Tibial nerve (tissue), 4 donors: ENCODE results near the gene ARHGEF9. TPM values are rescaled to one million over a fixed set of nuclear protein-coding genes. Genes with fewer than 3 reads are reported as not detected.

Experiments used
- DNase-seq, 2 donors: peaks; one replicate each; pipeline ENCODE4 v3.0.0-alpha.2; 2019; ENCODE audit warnings: low spot score in 2 of 2
- H3K27ac ChIP-seq, 4 donors: fragments of 200-600 bp; sonication (generic) in 3 of 4; one replicate each; pipeline ENCODE4 v1.5.1; 2017 to 2019; ENCODE audit warnings: mild to moderate bottlenecking in 1 of 4
- H3K27me3 ChIP-seq, 2 donors: fragments of 200-600 bp; sonication (generic) in 1 of 2; one replicate each; pipeline versions ENCODE4 v1.5.1 to v1.6.0; 2017 to 2019
- H3K36me3 ChIP-seq, 3 donors: fragments of 200-600 bp; sonication (generic); one replicate each; pipeline ENCODE4 v1.5.1; 2018 to 2019
- H3K4me1 ChIP-seq, 4 donors: fragments of 200-600 bp; sonication (generic) in 3 of 4; one replicate each; pipeline ENCODE4 v1.5.1; 2017 to 2019
- H3K4me3 ChIP-seq, 4 donors: fragments of 200-600 bp; sonication (generic) in 3 of 4; one replicate each; pipeline ENCODE4 v1.5.1; 2017 to 2019; ENCODE audit warnings: mild to moderate bottlenecking in 1 of 4, moderate library complexity in 1 of 4
- H3K9me3 ChIP-seq, 4 donors: fragments of 200-600 bp; sonication (generic) in 3 of 4; one replicate each; pipeline ENCODE4 v1.5.1; 2017 to 2019
- EP300 ChIP-seq, 2 donors: sonication (generic); formaldehyde crosslinking; IDR thresholded peaks; one replicate each; pipeline ENCODE4 v1.6.1; 2017; ENCODE audit warnings: antibody characterized with exemption in 2 of 2, mild to moderate bottlenecking in 1 of 2
- POLR2A ChIP-seq, 2 donors: fragments of 450-650 bp; IDR thresholded peaks; one replicate each; pipeline ENCODE4 v1.6.1; 2017; ENCODE audit warnings: antibody characterized with exemption in 2 of 2, mild to moderate bottlenecking in 2 of 2, moderate library complexity in 2 of 2
- WGBS, 2 donors: methylation state at CpG; one replicate each; pipeline ENCODE4 v1.1.5; 2018; 5-methylcytosine and 5-hydroxymethylcytosine counted together
- total RNA-seq, 4 donors: library from RNA; depleted of rRNA; stranded (reverse); fragments of >200 nt; gene quantifications; one replicate each; pipeline ENCODE4 v1.1.0, GENCODE V29; 2016
- TF ChIP-seq, protein P1 (sequence below), 5 experiments: fragments of 200-600 bp in 3 of 5; fragments of 450-650 bp in 2 of 5; sonication (generic) in 3 of 5; IDR thresholded peaks; one replicate each; pipeline ENCODE4 v1.5.1; 2016 to 2019; ENCODE audit warnings: antibody characterized with exemption in 5 of 5, mild to moderate bottlenecking in 3 of 5, moderate library complexity in 2 of 5

Gene ARHGEF9
- total RNA-seq, 4 donors from 2014 or later, result 19.5 to 32.7 (median 25.9) TPM

- no peak for TF ChIP-seq EP300 (IDR thresholded peaks at IDR 0.05)
- no peak for TF ChIP-seq POLR2A (IDR thresholded peaks at IDR 0.05)
- TF ChIP-seq, protein P1, sequence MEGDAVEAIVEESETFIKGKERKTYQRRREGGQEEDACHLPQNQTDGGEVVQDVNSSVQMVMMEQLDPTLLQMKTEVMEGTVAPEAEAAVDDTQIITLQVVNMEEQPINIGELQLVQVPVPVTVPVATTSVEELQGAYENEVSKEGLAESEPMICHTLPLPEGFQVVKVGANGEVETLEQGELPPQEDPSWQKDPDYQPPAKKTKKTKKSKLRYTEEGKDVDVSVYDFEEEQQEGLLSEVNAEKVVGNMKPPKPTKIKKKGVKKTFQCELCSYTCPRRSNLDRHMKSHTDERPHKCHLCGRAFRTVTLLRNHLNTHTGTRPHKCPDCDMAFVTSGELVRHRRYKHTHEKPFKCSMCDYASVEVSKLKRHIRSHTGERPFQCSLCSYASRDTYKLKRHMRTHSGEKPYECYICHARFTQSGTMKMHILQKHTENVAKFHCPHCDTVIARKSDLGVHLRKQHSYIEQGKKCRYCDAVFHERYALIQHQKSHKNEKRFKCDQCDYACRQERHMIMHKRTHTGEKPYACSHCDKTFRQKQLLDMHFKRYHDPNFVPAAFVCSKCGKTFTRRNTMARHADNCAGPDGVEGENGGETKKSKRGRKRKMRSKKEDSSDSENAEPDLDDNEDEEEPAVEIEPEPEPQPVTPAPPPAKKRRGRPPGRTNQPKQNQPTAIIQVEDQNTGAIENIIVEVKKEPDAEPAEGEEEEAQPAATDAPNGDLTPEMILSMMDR (IDR thresholded peaks at IDR 0.05), result peak; percentile 20 to 27 (median 25)
- 10 to 13% methylated on average over 1 of the region's 1 CpG for WGBS, 2 donors
- Histone ChIP-seq H3K36me3 (peaks cover 0 to 35% (median 0%) of the 10 kb centered on the region in 3 donors), H3K4me1 (no peaks in the 10 kb centered on the region), H3K27me3 (no peaks in the 10 kb centered on the region), H3K4me3 (no peak overlapping the region), H3K27ac (no peak overlapping the region), H3K9me3 (peaks cover 0 to 7% (median 0%) of the 10 kb centered on the region in 4 donors)
- peak in 1 of 2 donors; percentile 5 for DNase-seq
Observed at GRCh38 chrX:63686878-63687714, 97.9 kb downstream of the ARHGEF9 start.

- Histone ChIP-seq H3K9me3 (no peaks in the 10 kb centered on the region), H3K4me3 (no peak overlapping the region), H3K36me3 (peaks cover 0 to 25% (median 0%) of the 10 kb centered on the region in 3 donors), H3K27ac (no peak overlapping the region), H3K4me1 (no peaks in the 10 kb centered on the region), H3K27me3 (peaks cover 0 to 5% of the 10 kb centered on the region in 2 donors)
- WGBS, 2 donors, result 79 to 96% methylated on average over 3 of the region's 3 CpGs
- TF ChIP-seq POLR2A (IDR thresholded peaks at IDR 0.05) (no peak), EP300 (IDR thresholded peaks at IDR 0.05) (no peak)
- TF ChIP-seq, protein P1 (IDR thresholded peaks at IDR 0.05), result no peak
- no peak for DNase-seq
Observed at GRCh38 chrX:63680423-63680822, 104.6 kb downstream of the ARHGEF9 start.

DNA sequence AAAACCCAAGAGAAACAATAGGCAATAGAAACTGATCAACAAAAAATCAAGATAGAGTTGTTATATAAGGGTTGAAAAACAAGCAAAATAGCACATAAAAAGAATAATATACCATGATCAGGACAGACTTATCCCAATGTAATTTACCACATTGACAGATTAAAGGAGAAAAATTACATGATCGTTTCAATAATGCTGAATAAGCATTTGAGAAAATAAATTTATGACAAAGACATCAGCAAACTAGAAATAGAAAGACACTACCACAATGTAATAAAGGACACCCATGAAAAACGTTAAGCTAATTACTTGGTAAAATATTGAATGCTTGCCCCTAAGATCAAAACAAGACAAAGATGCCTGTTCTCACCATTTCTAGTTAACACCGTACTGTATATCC lies 105.6 kb downstream of the ARHGEF9 start:
- Histone ChIP-seq H3K27ac (no peak overlapping the region), H3K27me3 (peaks cover 0 to 5% of the 10 kb centered on the region in 2 donors), H3K4me3 (no peak overlapping the region), H3K4me1 (no peaks in the 10 kb centered on the region), H3K36me3 (peaks cover 0 to 25% (median 0%) of the 10 kb centered on the region in 3 donors), H3K9me3 (no peaks in the 10 kb centered on the region)
- DNase-seq, result no peak
- WGBS, 2 donors, result 77 to 84% methylated on average over 3 of the region's 3 CpGs
- TF ChIP-seq POLR2A (IDR thresholded peaks at IDR 0.05), result no peak
- no peak for TF ChIP-seq EP300 (IDR thresholded peaks at IDR 0.05)
- TF ChIP-seq, protein P1 (IDR thresholded peaks at IDR 0.05), result no peak

DNA sequence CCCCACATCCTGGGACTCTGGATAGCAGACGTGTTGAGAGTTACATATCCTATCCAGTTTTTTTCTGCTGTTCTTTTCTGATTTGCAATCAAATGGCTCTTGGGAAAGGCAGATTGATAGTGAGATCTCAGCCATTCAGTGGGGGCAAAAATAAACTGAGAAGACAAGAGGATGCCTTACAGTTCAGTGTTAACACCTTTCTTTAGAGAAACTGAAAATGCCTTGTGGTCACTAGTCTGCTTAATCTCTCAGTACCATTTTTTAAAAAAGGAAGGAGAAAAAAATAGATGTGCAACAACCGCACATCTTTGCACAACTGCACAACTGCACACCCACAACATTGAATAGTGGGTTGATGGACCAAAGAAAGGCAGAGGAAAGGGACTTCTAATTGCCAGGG lies 109.3 kb downstream of the ARHGEF9 start:
- no peak overlapping the region for H3K27ac ChIP-seq
- TF ChIP-seq POLR2A (IDR thresholded peaks at IDR 0.05) (no peak), EP300 (IDR thresholded peaks at IDR 0.05) (no peak)
- no peak for DNase-seq
- peaks cover 0 to 8% of the 10 kb centered on the region in 2 donors for H3K27me3 ChIP-seq
- H3K4me3 ChIP-seq, result no peak overlapping the region
- peaks cover 0 to 46% (median 0%) of the 10 kb centered on the region in 3 donors for H3K36me3 ChIP-seq
- WGBS, 2 donors, result 79 to 84% methylated on average over 2 of the region's 2 CpGs
- H3K9me3 ChIP-seq, result no peaks in the 10 kb centered on the region
- H3K4me1 ChIP-seq, result no peaks in the 10 kb centered on the region

DNA sequence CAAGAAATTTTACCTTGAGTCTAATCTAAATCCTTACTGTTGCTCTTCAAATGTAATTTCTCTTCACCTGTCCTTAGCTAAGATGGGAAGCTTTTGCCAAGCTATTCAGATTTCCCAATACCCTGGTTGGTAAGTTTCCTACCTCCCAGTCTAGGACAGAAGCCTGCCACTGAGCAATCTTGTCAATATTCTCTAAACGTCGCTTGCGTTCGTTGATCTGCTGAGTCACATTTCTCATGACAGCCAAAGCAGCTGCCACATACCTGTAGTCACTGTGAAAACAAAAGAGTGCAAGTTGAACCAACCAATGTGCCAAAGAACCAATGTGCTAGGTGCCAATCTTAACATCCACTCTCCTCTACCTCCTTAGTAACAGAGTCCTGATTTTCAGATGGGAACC lies 111.1 kb downstream of the ARHGEF9 start:
- Histone ChIP-seq H3K36me3 (peaks cover 0 to 46% (median 0%) of the 10 kb centered on the region in 3 donors), H3K27me3 (peaks cover 0 to 8% of the 10 kb centered on the region in 2 donors)
- TF ChIP-seq POLR2A (IDR thresholded peaks at IDR 0.05), result no peak

DNA sequence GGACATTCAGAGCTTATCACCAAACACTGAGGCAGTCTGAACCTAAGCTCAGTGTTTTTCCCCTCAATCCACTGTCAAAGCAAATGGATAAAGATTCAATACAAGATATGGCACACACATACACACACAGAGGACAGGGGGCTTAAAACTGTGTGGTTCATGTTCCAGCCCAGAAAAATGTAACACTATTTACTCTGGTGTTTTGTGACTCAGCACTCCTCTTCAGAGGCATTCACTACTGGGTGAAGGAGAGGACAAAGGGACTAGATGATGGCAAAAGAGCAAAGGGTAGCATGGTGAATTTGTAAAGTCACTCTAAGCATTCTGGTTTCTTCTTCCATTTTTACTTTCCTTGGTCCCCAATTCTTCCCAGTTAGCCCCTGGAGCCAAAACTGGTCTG lies 120.3 kb downstream of the ARHGEF9 start:
- Histone ChIP-seq H3K4me3 (no peak overlapping the region), H3K27me3 (peaks cover 0 to 3% of the 10 kb centered on the region in 2 donors), H3K4me1 (no peaks in the 10 kb centered on the region), H3K36me3 (peaks cover 0 to 19% (median 0%) of the 10 kb centered on the region in 3 donors), H3K27ac (no peak overlapping the region), H3K9me3 (no peaks in the 10 kb centered on the region)
- DNase-seq, result no peak
- TF ChIP-seq, protein P1 (IDR thresholded peaks at IDR 0.05), result no peak
- TF ChIP-seq EP300 (IDR thresholded peaks at IDR 0.05) (no peak), POLR2A (IDR thresholded peaks at IDR 0.05) (no peak)

More for the DNA sequence above, 111.1 kb downstream of the ARHGEF9 start:
- DNase-seq, result no peak
- H3K27ac ChIP-seq, result no peak overlapping the region
- no peaks in the 10 kb centered on the region for H3K4me1 ChIP-seq
- H3K9me3 ChIP-seq, result no peaks in the 10 kb centered on the region
- WGBS, 2 donors, result 93 to 94% methylated on average over 4 of the region's 4 CpGs
- H3K4me3 ChIP-seq, result no peak overlapping the region
